Activated CD4-positive, alpha-beta T cell treated with anti-CD3 and anti-CD28 coated beads, Interleukin-2, amount 50 U/mL, for 24 hours (primary cell): ENCODE results near the gene SLC41A2.

Experiments
- DNase-seq, 2 donors: peaks; one replicate each; pipeline ENCODE4 v3.0.0-alpha.2; 2020; ENCODE audit warnings: low read depth in 1 of 2, low spot score in 1 of 2

Gene SLC41A2

DNA sequence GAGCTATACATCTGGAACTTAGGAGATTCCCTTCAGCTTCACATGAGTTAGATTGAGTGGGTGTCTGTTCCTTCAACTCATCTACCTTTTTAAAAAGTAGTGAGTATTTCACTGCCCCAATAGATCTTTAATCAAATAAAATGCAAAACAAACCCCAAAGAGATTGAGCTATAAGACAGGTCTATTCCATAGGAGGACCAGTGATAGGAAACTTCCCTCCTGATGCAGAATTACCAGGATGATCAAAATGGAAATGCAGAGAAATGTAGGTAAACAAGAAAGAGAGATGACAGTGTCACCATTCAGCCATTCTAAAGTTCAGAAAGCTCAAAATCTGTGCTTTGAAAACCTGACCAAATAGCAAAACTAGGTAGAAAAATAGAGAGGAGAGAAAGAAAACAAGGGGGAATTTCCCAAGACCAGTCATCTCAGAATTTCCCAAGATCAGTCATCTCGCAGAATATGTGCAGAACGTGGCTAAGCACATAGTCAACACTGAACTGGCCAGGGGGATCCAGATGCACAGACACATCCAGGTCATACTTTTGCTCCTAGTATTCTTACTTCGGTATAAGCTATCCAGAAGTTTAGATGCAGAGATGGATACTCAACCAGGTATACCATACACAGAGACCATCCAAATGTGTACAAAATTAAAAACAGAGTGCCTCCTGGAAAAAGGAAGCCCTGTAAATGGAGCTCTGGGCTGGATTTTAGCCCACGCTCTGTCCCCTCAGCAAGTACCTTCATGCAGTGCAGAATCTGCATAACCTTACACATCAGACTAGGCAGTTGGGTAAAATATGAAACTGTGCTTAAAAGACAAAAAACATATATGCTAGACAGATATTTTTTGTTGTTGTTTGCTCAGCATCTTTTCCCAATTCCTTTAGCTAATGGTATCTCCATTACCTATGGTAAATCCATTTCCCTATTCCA, 27.4 kb downstream of the SLC41A2 start:
- DNase-seq, result peak in 1 of 2 donors; percentile 41

DNA sequence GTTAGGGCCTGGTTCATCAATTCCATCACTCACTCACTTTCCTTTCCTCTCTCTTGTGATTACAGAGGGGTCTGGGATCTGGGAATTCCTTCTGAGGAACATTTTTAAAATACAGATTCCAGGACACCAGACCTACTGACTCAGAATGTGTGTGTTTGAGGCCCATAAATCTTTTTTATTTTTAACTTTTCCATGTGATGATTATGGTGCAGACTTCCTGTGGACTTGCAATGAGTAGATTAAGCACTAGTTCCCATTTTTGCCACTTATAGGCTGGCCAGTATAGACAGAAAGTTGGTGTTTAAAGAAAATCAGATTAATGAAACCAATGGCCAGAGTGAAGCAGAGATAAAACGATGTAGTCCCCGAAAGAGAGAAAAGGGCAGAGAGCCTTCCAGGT, 28.1 kb downstream of the SLC41A2 start:
- DNase-seq, result no peak

DNA sequence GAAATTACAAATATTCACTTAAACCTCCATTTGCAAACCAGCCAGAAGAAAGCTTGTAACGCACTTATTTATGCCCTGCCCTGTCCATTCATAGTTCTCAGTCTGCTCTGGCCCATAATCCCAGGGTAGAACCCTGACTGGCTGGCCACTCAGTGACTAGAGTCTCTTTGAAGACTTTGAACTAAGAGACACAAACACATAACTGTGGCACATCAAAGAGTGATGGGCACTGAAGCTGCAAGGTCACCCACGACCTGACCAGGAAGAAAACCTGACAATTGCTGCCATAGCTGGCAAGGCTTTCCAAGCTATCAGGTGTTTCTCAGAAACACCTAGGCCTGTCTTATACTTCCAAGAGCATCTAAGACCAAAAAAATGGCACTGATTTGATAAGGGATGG, 28.7 kb downstream of the SLC41A2 start:
- no peak for DNase-seq

DNA sequence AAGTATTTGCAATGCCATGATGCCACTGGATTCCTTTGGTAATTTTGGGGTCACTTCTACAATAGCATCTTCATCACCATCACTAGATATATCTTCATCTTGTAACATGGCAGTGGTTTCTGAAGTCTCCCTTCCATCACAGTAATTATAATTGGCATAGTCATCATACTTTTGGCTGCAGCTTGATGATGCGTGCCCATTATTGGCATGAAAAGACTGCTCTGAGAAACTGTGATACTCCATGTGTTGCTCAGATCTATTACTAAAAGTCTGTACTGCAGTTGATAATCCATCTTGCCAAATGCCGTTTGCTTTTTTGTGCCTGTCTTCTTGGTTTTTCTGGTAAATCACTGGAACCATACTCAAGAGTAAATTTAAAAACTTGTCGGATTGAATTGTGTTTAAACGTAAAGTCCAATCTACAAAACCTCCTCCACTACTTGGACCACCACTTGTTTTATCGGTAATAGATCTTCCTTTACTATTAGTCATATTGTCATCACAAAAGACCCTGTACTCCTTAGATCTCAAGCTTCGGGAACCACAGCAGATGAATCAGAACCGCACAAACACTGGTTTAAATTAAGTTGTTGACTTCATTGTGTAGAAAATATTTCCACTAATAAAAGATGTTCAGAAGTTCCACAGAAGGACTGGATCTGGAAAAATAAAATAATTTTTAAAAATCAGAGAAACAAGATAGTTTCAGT, 29.9 kb downstream of the SLC41A2 start:
- no peak for DNase-seq

DNA sequence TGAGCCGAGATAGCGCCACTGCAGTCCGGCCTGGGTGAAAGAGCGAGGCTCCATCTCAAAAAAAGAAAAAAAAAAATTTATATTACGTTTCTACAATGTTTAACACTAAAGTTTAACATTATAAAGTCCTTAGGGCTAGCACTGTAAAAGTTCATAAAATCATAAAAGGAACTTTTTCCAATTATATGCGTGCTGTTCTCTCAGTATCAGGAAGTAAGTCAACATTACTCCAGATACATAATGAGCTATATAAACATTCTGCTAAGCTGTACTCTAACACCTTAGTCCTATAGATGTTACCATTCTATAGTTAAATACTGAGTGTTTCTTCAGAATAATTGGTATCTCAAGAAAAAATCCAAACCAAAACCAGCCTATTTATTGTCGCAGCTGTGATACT, 32.6 kb downstream of the SLC41A2 start:
- DNase-seq, result no peak

DNA sequence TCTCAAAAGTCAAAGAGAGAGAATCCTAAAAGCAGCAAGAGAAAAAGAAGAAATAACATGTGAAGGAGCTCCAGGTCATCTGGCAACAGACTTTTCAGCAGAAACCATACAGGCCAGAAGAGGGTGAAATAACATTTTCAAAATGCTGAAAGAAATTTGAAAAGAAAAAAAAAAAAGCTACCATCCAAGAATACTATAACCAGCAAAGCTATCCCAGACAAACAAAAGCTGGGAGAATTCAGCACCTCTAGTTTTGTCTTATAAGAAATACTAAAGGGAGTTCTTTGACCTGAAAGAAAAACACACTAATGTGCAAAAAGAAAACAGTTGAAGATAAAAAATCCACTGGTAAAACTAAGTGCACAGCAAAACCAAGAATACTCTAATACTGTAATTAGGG, 36.8 kb downstream of the SLC41A2 start:
- no peak for DNase-seq

DNA sequence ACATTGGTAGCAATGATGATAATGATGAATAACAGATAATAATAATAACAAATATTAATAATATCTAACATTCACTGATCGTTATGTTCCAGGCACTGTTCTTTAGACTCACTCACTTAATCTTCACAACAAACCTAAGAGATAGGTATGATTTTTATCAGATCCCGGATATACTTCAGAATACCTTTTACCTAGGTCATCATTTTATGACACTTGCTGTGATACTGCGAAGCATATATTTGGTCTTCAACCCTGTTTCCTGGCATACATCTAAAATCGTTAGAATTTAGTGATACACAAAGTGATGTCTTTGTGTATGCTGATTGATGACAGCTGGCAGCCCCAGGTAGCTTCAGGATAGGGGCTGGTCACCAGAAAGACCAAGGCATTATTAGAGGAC, 46.1 kb downstream of the SLC41A2 start:
- no peak for DNase-seq

DNA sequence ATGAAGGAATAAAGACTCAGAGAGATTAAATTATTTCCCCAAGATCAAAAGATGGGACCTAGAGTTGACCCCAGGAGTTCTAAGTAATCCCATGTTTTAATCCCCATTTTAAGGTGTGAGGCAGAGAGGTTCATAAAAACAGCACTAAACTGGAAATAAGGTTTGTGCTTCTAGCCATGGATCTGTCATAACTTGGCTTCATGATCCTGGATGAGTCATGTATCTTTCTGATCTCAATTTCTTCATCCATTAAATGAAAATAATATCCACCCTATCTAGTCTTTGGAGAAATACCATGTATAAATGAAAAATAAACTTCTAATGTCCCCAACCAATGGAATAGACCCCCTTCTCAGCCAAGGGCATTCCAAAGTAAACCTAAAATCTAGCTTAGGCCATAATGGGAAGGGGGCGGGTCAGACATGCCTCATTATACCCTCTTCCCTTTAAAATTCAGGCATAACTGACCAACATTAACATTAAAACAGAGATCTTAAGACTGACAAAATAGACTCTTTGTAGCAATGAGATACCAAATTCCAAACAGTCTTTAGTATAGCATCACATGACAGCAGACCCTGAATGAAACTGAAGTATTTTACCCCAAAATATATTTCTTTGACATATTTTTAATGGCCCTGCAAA, 47.8 kb downstream of the SLC41A2 start:
- no peak for DNase-seq

DNA sequence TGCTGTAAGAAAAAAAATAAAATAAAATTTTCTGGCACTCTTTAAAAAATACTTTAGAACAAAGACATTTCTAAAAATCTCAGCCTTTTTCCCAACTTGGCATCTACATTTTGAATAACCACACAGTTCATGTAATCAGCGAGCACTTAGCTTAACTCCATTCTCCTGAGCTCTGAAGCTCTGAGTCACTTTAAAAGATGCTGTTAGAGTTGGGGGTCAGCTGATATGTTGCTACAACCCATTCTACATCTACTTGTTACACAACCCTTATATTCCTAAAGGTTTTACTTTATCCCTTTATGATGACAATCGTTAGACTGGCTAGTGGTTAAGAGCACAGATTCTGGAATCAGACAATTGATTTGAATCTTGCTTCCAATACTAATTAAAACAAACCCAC, 48.3 kb downstream of the SLC41A2 start:
- no peak for DNase-seq
